HG03442 (cell line): ENCODE measurements around the gene AKAP14.
"Not testable (repeated sequence)": the region's sequence is repeated elsewhere in the genome, so short reads cannot be mapped to it uniquely, and the experiment has no call there.

Experiments
- ATAC-seq: cut with Tn5 transposase; IDR thresholded peaks from one replicate; pipeline ENCODE4 v1.9.1; 2021; ENCODE audit warnings: mild to moderate bottlenecking, moderate library complexity; ENCODE audit not compliant: unreplicated experiment

Gene AKAP14

DNA sequence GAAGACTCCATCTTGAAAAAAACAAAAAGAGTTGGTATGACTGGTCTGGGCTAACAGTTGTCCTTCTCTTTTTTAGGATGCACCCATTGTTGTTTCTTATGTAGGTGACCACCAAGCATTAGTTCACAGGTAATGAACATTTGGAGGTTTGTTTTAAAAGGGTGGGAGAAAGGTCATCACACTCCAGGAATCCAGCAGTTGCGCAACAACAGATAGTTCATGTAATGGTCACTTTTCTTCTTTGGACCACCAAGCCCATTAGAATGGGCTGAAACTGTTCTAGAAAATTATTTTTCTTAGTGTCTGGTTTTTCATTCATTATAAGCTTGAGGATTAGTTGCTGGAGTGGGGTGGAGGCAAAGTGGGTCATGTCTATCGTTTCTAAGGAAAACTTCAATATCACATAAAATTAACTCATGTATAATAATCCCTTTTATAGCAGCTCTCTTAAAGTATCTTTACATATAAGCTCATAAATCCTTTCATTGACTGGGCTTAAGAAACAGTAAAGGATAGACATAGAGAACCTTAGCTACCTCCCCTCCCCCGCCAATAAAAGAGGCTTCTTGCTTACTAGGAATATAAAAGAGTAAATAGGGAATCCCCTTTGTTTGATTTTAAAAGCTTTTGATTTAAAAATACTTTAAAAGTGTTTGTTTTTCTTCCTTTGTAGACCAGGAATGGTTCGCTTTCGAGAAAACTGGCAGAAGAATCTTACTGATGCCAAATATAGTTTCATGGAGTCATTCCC lies 24.3 kb downstream of the AKAP14 start:
- no peak for ATAC-seq

DNA sequence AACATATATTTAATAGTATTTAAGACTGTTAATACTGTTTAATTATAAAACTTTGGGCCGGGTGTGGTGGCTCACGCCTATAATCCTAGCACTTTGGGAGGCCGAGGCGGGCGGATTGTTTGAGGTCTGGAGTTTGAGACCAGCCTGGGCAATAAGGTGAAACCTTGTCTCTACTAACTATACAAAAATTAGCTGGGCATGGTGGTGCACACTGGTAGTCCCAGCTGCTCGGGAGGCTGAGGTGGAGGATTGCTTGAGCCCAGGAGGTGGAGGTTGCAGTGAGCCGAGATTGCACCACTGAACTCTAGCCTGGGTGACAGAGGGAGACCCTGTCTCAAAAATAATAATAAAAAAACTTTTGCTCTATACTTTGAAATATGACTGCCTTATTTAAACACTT lies 26.7 kb downstream of the AKAP14 start:
- ATAC-seq = not testable (repeated sequence)

DNA sequence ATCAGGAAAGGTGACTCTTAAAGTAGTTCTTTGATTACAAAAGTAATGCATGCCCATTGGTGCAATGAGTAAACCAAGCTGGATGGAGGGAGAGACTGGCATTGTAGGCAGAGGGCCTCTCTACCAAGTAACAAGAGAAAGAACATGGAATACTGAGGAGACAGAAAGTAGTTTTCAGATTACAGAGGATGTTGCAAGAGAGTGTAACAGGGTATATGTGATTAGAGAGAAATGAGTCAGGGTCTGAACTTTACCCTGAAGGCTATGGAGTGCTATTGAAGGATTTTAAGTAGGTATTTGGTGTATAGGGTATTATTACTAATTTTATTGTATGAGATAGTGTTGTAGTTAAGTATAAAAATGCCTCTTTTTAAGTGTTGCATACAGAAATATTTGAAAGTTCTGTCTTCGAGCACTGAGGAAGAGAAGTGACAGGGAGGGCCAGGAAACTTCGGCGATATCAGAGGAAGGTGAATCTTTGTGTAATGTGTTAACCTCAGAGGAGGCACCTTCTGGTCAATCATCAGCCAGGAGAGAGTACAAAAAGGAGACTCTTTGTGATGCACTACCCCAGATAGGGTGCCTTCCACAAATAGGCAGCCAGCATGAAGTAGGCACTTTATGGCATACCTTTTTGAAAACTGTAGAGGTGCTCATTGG lies 39.7 kb downstream of the AKAP14 start:
- ATAC-seq = no peak

- ATAC-seq = no peak
These were observed 45.6 kb downstream of the AKAP14 start for GRCh38 chrX:119941336-119941735.

GRCh38 chrX:119942173-119942819 lies 46.6 kb downstream of the AKAP14 start:
- ATAC-seq = no peak

- peak; percentile 1 for ATAC-seq
These were observed 47.1 kb downstream of the AKAP14 start for GRCh38 chrX:119942831-119943184.

GRCh38 chrX:119943185-119943988 lies 47.7 kb downstream of the AKAP14 start, which contains the start of gene NKAP:
NKAP (minus strand) TSS chrX:119943751; CDS start chrX:119943605, 146 bp downstream.
- ATAC-seq = peak; percentile 79

- no peak for ATAC-seq
These were observed 49.8 kb downstream of the AKAP14 start for GRCh38 chrX:119945481-119945880.

GRCh38 chrX:119948381-119948780 lies 52.7 kb downstream of the AKAP14 start:
- ATAC-seq = no peak

DNA sequence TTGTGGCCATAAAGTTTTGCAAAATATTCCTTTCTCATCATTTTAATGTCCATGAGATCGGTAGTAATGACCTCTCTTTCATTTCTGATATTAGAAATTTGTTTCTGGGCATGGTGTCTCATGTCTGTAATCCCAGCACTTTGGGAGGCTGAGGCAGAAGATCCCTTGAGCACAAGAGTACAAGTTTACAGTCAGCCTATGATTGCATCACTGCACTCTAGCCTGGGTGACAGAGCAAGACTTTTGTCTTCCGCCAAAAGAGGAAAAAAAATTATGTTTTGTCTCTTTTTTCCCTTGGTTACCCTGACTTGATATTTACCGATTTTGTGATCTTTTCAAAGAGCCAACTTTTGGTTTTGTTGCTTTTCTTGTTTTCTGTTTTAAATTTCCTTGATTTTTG lies 58.7 kb downstream of the AKAP14 start:
- ATAC-seq = no peak

GRCh38 chrX:119955807-119956570 lies 60.3 kb downstream of the AKAP14 start:
- not testable (repeated sequence) for ATAC-seq

DNA sequence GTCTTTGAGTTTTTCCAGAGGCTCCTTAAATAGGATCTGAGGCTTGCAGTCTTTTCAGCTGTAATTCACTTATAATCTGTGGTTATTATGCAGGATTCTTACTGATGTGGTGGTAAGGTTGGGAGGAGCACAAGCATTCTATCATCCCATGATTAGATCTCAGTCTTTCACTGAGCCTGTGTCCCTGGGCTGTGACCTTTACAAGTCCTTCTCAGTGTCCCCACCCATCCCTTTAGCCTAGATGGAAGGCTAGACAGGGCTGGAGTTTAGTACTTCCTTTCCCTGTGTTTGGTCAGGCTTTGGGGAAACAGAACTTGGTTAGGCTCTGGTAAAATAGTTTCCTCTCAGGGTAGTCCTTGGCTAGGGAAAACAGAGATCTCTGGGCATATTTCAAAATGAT lies 64.9 kb downstream of the AKAP14 start:
- ATAC-seq = no peak

DNA sequence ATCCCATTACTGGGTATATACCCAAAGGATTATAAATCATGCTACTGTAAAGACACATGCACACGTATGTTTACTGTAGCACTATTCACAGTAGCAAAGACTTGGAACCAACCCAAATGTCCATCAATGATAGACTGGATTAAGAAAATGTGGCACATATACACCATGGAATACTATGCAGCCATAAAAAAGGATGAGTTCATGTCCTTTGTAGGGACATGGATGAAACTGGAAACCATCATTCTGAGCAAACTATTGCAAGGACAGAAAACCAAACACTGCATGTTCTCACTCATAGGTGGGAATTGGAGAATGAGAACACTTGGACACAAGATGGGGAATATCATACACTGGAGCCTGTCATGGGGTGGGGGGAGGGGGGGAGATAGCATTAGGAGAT lies 71.1 kb downstream of the AKAP14 start:
- not testable (repeated sequence) for ATAC-seq
